Limb (tissue), 2 donors: ENCODE data around the gene GGN.
A peak's percentile ranks its signal among the peaks of the same experiment; 100 is the strongest.
"Not testable (repeated sequence)": the region's sequence is repeated elsewhere in the genome, so short reads cannot be mapped to it uniquely, and the experiment has no call there.

Source experiments
- DNase-seq, 2 donors: peaks; one replicate each; pipeline ENCODE4 v3.0.0-alpha.2; 2016; ENCODE audit errors: extremely low spot score in 2 of 2

GGN gene

GRCh38 chr19:38362076-38362945 lies 25.5 kb downstream of the GGN start:
- peak; percentile 40 to 78 for DNase-seq

DNA sequence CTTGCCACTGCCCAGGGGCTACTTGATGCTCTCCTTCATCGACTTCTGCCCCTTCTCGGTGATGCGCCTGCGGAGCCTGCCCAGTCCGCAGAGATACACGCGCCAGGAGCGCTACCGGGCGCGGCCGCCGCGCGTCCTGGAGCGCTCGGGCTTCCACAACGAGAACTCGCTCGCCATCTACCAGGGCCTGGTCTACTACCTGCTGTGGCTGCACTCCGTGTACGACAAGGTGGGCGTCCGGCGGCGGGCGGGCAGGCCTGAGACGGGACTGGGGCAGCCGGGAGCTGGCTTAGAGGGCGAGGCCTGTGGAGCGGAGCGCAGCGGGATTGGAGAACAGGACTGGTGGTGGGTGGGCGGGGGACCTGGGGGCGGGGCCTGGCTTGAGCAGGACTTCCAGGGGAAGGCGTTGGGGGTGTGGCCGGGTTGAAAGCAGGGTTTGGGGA lies 26.2 kb downstream of the GGN start:
- peak; percentile 77 to 87 for DNase-seq

GRCh38 chr19:38360839-38361631 lies 26.8 kb downstream of the GGN start:
- no peak for DNase-seq

DNA sequence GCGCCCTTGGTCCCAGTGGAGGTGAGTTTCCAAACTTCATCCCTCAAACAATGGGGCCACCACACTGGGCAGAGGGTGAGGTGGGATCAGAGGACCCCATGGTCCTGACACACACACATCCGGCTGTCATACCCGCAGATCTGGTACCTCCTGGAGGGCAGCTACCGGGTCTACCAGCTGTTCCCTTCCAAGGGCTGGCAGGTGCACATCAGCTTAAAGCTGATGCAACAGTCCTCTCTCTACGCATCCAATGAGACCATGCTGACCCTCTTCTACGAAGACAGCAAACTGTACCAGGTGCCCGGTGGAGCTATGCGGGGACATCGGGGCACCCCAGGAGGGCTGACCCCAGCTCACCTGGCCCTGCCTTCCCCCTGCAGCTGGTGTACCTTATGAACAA lies 27.5 kb downstream of the GGN start:
- no peak for DNase-seq

DNA sequence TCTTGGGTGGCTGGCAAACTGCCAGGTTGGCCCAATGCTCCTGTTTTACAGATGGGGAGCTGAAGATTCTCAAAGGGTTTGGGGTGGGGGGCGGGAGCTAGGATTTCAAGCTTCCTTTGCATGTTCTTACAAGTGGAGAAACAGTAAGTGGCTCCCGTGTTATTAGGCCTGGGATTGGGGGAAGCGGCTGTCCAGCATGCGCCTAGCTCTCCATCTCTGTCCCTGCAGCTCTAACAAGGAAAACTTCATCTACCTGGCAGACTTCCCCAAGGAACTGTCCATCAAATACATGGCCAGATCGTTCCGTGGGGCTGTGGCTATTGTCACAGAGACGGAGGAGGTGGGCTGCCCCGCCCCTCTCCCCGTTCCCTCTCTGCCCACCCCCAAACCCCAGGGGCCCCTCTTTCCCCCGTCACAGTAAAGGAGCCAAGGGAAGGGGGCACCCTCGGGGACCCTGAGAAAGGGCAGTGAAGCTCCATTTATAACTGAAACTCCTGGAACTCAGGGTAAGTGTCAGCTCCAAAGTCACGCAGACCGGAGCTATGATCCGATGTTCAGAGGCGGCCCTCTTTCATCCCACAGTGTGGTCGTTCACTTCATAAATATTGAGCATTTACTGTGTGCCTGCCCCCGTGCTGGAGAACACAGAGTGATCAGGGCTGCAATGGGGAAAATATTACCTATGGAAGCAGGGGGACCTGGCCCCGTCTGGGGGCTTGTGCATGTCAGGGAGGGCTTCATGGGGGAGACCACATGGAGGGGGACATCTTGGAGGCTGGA lies 28.4 kb downstream of the GGN start:
- DNase-seq = no peak

DNA sequence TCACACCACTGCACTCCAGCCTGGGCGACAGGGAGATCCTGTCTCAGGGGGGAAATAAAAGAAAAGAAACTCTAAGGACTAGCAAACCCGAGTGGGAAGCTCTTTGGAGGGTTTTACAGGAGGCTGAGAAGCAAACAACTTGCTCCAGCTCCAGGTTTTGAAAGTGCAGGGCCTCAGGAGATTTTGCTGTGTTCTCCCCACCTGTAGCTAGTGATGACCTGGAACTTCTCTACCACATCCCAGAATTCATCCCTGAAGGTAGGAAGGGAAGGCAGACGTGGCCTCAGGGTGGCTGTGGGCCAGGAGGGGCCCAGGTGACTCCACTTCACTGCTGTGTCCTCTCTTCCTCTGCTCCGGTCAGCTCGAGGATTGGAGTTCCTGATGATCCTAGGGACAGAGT lies 29.8 kb downstream of the GGN start:
- no peak for DNase-seq

DNA sequence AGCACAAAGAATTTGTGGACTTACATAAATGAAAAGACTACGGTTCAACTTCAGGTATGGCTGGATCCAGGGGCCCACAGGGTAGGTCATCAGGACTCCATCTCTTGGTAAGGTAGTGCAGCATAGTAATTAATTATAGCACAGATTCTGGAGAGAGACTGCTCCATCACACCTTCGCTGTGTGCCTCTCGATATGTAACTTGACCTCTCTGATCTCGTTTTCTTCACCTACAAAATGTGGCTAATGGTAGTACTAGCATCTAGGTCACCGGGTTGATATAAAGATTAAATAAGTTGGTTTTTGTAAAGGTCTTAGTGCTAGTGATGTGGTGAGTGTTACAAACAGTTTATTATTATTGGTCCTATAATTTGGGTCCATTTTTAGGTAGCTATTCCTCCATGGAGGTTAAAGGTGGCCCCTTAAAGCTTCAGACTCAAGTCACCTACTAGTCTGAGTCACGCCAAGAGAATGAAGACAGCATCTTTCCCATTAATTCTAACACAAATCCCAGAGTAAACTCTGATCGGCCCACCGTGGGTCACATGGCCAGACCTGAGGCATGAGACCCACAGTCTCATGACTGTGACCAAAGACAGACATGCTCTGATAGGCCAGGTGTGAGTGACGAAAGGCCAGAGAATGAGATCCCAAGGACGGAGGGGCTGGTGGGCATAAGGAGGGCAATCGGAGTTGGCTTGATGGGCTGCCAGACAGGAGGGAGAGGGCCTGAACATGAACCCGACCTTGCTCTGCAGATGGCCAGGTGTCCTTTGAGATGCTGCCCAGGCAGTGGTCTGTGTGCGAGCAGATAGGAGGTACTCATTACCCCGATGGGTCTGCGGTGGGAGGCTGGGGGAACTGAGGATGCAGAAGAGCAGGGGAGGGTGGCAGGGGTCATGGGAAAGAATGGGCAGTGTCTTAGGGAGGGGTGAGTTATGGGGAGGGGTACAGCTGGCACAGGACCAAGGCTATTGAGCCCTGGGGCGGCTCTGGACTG lies 31.8 kb downstream of the GGN start:
- no peak for DNase-seq

DNA sequence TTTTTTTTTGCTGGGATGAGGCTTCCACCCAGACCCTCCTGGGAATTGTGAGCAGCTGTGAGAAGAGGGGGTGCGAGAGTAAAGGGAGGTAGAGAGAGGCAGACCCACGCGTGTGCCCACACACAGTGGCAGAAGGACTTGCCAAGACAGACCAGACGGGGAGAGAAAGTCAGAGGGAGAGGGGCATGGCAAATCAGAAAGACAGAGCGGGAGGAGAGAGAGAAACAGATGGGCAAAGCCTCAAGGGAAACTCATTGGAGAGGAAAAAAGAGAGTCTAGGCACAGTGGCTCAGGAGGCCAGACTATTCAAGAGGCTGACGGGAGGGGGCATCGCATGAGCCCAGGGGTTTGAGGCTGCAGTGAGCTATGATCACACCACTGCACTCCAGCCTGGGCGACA lies 35.2 kb downstream of the GGN start:
- no peak for DNase-seq

- DNase-seq = no peak
Measured at GRCh38 chr19:38351865-38352395, 35.9 kb downstream of the GGN start.

- DNase-seq = no peak
Measured at GRCh38 chr19:38350883-38351282, 37.0 kb downstream of the GGN start.

DNA sequence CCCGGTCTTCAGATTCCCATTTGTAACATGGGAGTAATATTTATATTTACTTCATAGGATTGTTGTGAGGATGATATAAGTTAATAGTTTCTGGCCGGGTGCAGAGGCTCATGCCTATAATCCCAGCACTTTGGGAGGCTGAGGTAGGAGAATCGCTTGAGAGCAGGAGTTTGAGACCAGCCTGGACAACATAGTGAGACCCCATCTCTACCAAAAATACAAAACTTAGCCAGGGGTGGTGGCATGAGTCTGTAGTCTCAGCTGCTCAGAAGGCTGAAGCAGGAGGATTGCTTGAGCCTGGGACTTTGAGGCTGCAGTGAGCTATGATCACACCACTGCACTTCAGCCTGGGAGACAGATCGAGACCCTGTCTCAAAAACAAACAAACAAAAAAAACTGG lies 41.0 kb downstream of the GGN start:
- no peak for DNase-seq

DNA sequence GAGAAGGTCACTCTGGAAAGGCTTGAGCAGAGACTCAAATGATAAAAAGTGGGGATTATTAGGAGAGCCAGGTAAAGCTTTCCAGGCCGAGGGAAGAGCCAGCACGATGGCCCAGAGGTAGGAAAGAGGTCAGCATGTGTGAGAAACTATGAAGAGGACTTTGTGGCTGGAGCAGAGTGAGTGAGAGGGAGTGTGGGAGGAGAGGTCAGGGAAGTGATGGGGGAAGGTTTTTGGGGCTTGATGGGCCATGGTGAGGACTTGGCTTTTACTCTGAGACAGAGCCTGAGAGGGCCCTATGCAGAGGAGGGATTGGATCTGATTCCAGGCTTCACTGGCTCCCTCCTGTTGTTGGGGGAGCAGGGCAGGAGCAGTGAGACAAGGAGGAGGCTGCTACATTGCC lies 46.9 kb downstream of the GGN start:
- no peak for DNase-seq

- not testable (repeated sequence) for DNase-seq
Measured at GRCh38 chr19:38339011-38339410, 48.8 kb downstream of the GGN start.

GRCh38 chr19:38337360-38337653 lies 50.5 kb downstream of the GGN start:
- DNase-seq = no peak

- DNase-seq = peak; percentile 92 to 94
Measured at GRCh38 chr19:38336638-38337359, 51.0 kb downstream of the GGN start.

DNA sequence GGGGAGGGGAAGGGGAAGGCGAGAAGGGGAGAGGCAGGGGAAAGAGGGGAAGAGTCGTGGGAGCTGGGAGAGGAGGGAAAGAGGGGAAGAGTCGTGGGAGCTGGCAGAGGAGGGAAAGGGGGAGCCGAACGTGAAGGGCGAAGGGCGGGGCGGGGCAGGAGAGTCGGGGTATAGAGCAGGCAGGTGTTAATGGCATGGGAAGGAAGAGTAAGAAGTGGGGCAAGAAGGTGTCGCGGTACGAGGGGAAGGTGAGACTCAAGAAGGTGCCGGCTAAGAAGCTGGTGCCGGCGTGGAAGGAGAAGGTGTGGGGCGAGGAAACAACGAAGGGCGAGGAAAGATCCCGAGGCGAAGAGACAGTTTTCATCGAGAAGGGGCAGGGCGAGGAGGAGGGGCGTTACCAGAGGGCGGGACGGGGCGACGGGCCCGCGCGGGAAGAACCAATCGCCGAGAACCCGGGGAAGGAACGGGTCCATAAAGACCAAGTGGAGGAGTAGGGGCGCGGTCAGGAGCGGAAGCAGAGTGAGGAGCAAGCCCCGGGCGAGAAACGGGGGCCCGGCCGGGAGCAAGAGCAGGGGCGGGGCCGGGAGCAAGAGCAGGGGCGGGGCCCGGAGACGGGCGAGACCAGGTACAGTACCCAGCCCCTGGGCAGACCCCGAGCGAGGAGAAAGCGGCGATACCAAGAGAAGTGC lies 51.7 kb downstream of the GGN start:
- DNase-seq = peak; percentile 94 to 95
